SK-MEL-5 (cell line): ENCODE measurements around the gene FN3KRP. TPM values are rescaled to one million over a fixed set of nuclear protein-coding genes. Genes with fewer than 3 reads are reported as not detected.

ENCODE experiments used
- DNase-seq: peaks from one replicate; pipeline ENCODE4 v3.0.0-alpha.2; 2016; ENCODE audit warnings: low read depth, low spot score
- in situ Hi-C: cut with HindIII; loops from 2 replicates; pipeline ENCODE4 v1.10.0; 2016; ENCODE audit warnings: low sequenced_read_pairs, high pct_unique_total_duplicates, low pct_unique_long_range_greater_than_20kb
- polyA plus RNA-seq, 2 experiments: library from polyadenylated mRNA; depleted of rRNA; stranded (reverse); fragments of >200 nt; gene quantifications; 2 replicates each; pipeline ENCODE4 v1.2.3, GENCODE V29; 2015
- total RNA-seq: library from RNA; depleted of rRNA; stranded (reverse); fragments of >200 nt; shearing (Covaris generic); gene quantifications from 2 replicates; pipeline ENCODE4 v1.2.3, GENCODE V29; 2014; rRNA removed

FN3KRP gene, protein sequence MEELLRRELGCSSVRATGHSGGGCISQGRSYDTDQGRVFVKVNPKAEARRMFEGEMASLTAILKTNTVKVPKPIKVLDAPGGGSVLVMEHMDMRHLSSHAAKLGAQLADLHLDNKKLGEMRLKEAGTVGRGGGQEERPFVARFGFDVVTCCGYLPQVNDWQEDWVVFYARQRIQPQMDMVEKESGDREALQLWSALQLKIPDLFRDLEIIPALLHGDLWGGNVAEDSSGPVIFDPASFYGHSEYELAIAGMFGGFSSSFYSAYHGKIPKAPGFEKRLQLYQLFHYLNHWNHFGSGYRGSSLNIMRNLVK
- 19.8 and 22.1 TPM in 2 replicates for total RNA-seq
- 25.0 and 29.1 TPM in 2 replicates for polyA plus RNA-seq (2015; cell fraction: cytosol; rRNA removed)
- polyA plus RNA-seq (2015; cell fraction: nucleus; rRNA removed), result 11.1 and 20.9 TPM in 2 replicates

- peak; percentile 84 for DNase-seq
- in situ Hi-C loops, result no loop called here
These were observed at the start of gene FN3KRP for GRCh38 chr17:82716203-82717010. Gene FN3KRP (plus strand): TSS chr17:82716706. CDS start chr17:82716756, 50 bp downstream.

DNA sequence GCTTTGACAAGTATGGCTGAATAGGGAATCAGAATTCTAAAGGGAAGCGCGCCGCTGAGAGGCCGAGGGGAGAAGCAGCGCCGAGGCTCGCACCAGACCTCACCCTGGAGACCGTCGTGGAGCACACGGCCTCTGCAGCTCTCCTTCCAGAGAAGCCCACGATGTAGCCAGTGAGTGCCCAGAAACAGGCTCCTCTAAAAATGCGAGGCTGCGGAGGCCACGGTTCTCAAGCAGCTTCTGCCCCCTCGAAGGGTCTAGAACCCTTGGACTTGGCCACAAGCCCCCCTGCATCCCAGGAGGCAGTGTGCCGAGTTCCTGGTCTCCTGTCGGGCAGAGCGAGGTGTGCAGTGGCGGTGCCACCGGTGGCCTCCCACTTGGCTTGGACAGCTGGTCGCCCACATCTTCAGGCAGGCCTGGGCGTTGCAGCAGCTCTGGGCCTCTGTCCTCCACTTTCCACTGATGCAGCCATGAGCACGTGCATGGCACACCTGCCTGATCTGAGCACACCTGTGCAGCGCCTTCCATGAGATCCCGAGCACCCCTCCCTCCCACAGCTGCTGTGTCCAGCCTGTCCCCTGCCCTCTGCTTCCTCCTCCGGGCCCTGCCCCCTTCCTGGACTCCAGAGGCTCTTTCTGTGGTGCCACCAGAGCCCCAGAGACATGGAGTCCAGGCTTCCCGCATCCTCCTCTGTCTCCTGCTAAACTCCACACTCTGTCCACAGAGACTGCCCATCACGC, 49.4 kb upstream of the FN3KRP start:
- in situ Hi-C loops, result no loop called here
- no peak for DNase-seq

DNA sequence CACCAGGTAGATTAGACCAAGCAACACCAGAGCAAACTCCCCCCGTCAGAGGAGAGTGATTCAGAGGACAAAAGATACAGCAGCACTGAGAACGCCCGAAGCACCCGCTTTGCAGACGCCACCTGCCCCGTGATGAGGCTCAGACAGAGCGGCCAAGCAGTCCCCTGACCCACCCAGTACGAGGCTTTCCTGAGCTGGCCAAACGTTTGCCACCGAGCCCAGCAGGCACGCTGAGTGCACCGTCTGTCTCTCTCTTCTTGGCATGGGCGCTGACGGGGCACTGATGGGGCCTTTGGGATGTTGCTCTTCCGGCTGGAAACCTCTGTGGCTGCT, 48.9 kb upstream of the FN3KRP start:
- in situ Hi-C loops, result no loop called here

GRCh38 chr17:82668024-82668630, 48.4 kb upstream of the FN3KRP start:
- in situ Hi-C loops, result no loop called here
- no peak for DNase-seq

More for the DNA sequence above, 48.9 kb upstream of the FN3KRP start:
- DNase-seq, result no peak

- in situ Hi-C loops, result no loop called here
- peak; percentile 79 for DNase-seq
These were observed 47.8 kb upstream of the FN3KRP start for GRCh38 chr17:82668631-82669099.

GRCh38 chr17:82670661-82671450, 45.6 kb upstream of the FN3KRP start:
- in situ Hi-C loops, result no loop called here
- no peak for DNase-seq

GRCh38 chr17:82674656-82675475, 41.6 kb upstream of the FN3KRP start:
- peak; percentile 28 for DNase-seq
- in situ Hi-C loops, result no loop called here

- no peak for DNase-seq
- in situ Hi-C loops, result no loop called here
These were observed 40.8 kb upstream of the FN3KRP start for GRCh38 chr17:82675476-82676245.

DNA sequence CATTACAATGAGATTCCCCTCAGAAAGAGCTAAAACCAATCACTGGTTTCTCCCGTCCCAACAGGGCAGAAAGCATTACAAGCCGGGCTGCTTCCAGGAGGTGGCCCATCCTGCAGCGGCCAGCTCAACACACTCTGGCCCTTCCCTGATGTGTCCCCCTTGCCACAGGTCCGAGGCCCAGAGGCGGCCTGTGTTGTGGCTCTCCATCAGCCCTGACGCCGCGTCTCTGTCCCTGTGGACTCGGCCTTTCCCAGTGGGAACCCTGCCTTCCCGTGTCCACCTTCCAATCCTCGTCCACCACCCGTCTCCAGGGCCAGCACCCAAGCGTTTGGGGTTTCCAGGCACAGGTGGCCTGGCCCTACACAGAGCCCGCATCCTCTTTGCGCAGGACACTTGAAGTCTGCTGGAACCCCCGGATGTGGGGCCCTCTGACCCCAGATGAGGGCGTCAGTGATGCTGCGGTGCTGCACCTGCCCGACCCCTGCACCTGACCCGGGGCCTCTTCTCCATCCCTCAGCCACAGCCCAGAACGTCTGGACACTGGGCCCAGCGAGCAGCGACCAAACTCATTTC, 39.1 kb upstream of the FN3KRP start:
- DNase-seq, result no peak
- in situ Hi-C loops, result no loop called here

- in situ Hi-C loops, result no loop called here
- DNase-seq, result no peak
These were observed 38.1 kb upstream of the FN3KRP start for GRCh38 chr17:82678265-82678891.

GRCh38 chr17:82679586-82680465, 36.7 kb upstream of the FN3KRP start:
- in situ Hi-C loops, result no loop called here
- no peak for DNase-seq

GRCh38 chr17:82681547-82681946, 35.0 kb upstream of the FN3KRP start:
- DNase-seq, result no peak
- in situ Hi-C loops, result no loop called here

GRCh38 chr17:82683534-82683933, 33.0 kb upstream of the FN3KRP start:
- DNase-seq, result no peak
- in situ Hi-C loops, result no loop called here

DNA sequence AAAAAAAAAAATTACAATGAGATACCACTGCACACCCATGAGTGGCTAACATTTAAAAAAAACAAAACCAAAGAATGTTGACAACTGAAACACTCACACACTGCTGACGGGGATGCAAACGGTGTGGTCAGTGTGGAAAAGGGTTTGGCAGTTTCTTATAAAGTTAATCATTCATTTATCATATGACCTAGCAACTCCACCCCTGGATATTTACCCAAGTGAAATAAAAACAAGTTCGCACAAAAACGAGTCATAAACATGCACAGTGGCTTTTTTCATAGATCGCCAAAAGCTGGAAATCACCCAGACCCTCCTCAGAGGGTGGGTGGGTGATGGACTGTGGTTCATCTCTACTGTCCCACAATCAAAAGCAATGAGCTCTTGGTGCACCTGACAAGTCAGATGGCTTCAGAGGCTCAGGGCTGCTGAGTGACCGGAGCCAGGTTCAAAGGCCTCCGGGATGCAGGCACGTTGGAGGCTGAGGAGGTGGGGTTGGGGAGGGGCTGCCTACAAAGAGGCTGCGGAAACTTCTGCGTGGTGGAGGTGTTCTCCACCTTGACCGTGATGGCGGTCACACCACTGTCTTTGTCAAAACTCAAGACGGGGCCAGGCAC, 32.2 kb upstream of the FN3KRP start:
- in situ Hi-C loops, result no loop called here
- DNase-seq, result no peak
